GM23338 (cell line): ENCODE data around the gene DHRS7C. TPM values are rescaled to one million over a fixed set of nuclear protein-coding genes. Genes with fewer than 3 reads are reported as not detected.

Source experiments
- ATAC-seq: fragments of 200-7000 bp; cut with Tn5 transposase; 3 replicates; pipeline ENCODE4 v1.9.1; 2020
- DNase-seq: peaks from one replicate; pipeline ENCODE4 v3.0.0-alpha.2; 2015; ENCODE audit warnings: low spot score
- H2AFZ ChIP-seq: fragments of 200-600 bp; sonication (generic); 2 replicates; pipeline ENCODE4 v1.8.0; 2016; ENCODE audit warnings: antibody characterized with exemption, mild to moderate bottlenecking, moderate library complexity
- H3F3A ChIP-seq: fragments of 200-600 bp; sonication (generic); replicated peaks from 2 replicates; pipeline ENCODE4 v1.8.0; 2017; ENCODE audit warnings: antibody characterized with exemption, mixed run types, low read depth
- H3K27ac ChIP-seq: fragments of 200-600 bp; sonication (generic); 2 replicates; pipeline ENCODE4 v1.6.1; 2016; ENCODE audit warnings: low read depth
- H3K27me3 ChIP-seq: fragments of 200-600 bp; sonication (generic); 2 replicates; pipeline ENCODE4 v1.8.0; 2016; ENCODE audit warnings: mild to moderate bottlenecking, mixed run types, moderate library complexity; ENCODE audit not compliant: insufficient read depth
- H3K36me3 ChIP-seq: fragments of 200-600 bp; sonication (generic); 2 replicates; pipeline ENCODE4 v1.8.0; 2016; ENCODE audit warnings: mild to moderate bottlenecking; ENCODE audit not compliant: insufficient read depth
- H3K4me1 ChIP-seq: fragments of 200-600 bp; sonication (generic); 2 replicates; pipeline ENCODE4 v1.8.0; 2016; ENCODE audit warnings: mild to moderate bottlenecking, moderate library complexity; ENCODE audit not compliant: insufficient read depth
- H3K4me2 ChIP-seq: fragments of 200-600 bp; sonication (generic); 2 replicates; pipeline ENCODE4 v1.7.1; 2017; ENCODE audit warnings: mixed run types
- H3K4me3 ChIP-seq: fragments of 200-600 bp; sonication (generic); 2 replicates; pipeline ENCODE4 v1.6.1; 2016; ENCODE audit warnings: mixed run types
- H3K79me2 ChIP-seq: fragments of 200-600 bp; sonication (generic); replicated peaks from 2 replicates; pipeline ENCODE4 v1.8.0; 2017; ENCODE audit warnings: mild to moderate bottlenecking; ENCODE audit not compliant: insufficient read depth
- H3K9me2 ChIP-seq: fragments of 200-600 bp; sonication (generic); 2 replicates; pipeline ENCODE4 v1.8.0; 2017; ENCODE audit not compliant: insufficient read depth
- H4K20me1 ChIP-seq: fragments of 200-600 bp; sonication (generic); replicated peaks from 2 replicates; pipeline ENCODE4 v1.8.0; 2017; ENCODE audit warnings: mild to moderate bottlenecking; ENCODE audit not compliant: insufficient read depth
- H3K27ac Mint-ChIP-seq: 2 replicates; pipeline ENCODE4 v1.8.0; 2020; ENCODE audit warnings: inconsistent platforms, mild to moderate bottlenecking, moderate library complexity, mixed read lengths
- H3K27me3 Mint-ChIP-seq: 3 replicates; pipeline ENCODE4 v1.8.0; 2022; ENCODE audit warnings: low read depth, mild to moderate bottlenecking, moderate library complexity, mixed read lengths, inconsistent platforms; ENCODE audit not compliant: insufficient read depth, poor library complexity
- H3K36me3 Mint-ChIP-seq: 3 replicates; pipeline ENCODE4 v1.8.0; 2021; ENCODE audit warnings: low read depth, mild to moderate bottlenecking, inconsistent platforms, moderate library complexity, mixed read lengths
- H3K4me1 Mint-ChIP-seq: 3 replicates; pipeline ENCODE4 v1.8.0; 2020; ENCODE audit warnings: mild to moderate bottlenecking, inconsistent platforms, mixed read lengths
- H3K4me3 Mint-ChIP-seq: 3 replicates; pipeline ENCODE4 v1.8.0; 2021; ENCODE audit warnings: moderate library complexity, mild to moderate bottlenecking, inconsistent platforms, mixed read lengths
- H3K9me3 Mint-ChIP-seq: 3 replicates; pipeline ENCODE4 v1.8.0; 2020; ENCODE audit warnings: moderate library complexity, mild to moderate bottlenecking, inconsistent platforms, mixed read lengths
- CREB1 ChIP-seq: fragments of 250-450 bp; sonication (Bioruptor Pico); IDR thresholded peaks from 2 replicates; pipeline ENCODE4 v1.5.0; 2020; ENCODE audit warnings: low read depth, mild to moderate bottlenecking, moderate library complexity
- ETS1 ChIP-seq: IDR thresholded peaks from 2 replicates; pipeline ENCODE4 v1.6.1; 2016; ENCODE audit warnings: antibody characterized with exemption
- EZH2 ChIP-seq: fragments of 200-600 bp; sonication (generic); IDR thresholded peaks from one replicate; pipeline ENCODE4 v1.8.0; 2017; ENCODE audit warnings: antibody characterized with exemption, mild to moderate bottlenecking, low read depth; ENCODE audit not compliant: unreplicated experiment
- EZH2phosphoT487 ChIP-seq: fragments of 200-600 bp; sonication (generic); IDR thresholded peaks from one replicate; pipeline ENCODE4 v1.8.1; 2018; ENCODE audit warnings: antibody characterized with exemption; ENCODE audit not compliant: unreplicated experiment
- JUNB ChIP-seq: IDR thresholded peaks from one replicate; pipeline ENCODE4 v1.6.1; 2016; ENCODE audit warnings: antibody characterized with exemption; ENCODE audit not compliant: unreplicated experiment
- NANOG ChIP-seq: IDR thresholded peaks from 2 replicates; pipeline ENCODE4 v1.6.1; 2016; ENCODE audit warnings: antibody characterized with exemption, borderline replicate concordance
- POLR2AphosphoS5 ChIP-seq: IDR thresholded peaks from 2 replicates; pipeline ENCODE4 v1.6.1; 2016; ENCODE audit warnings: antibody characterized with exemption, low read depth
- REST ChIP-seq: IDR thresholded peaks from one replicate; pipeline ENCODE4 v1.6.1; 2018; ENCODE audit warnings: antibody characterized with exemption; ENCODE audit not compliant: unreplicated experiment
- STAT1 ChIP-seq: IDR thresholded peaks from one replicate; pipeline ENCODE4 v1.6.1; 2016; ENCODE audit warnings: antibody characterized with exemption; ENCODE audit not compliant: unreplicated experiment
- ZNF114 ChIP-seq: fragments of 250-450 bp; sonication (Bioruptor Pico); IDR thresholded peaks from 2 replicates; pipeline ENCODE4 v1.5.0; 2020; ENCODE audit warnings: mild to moderate bottlenecking, moderate library complexity
- polyA plus RNA-seq: library from polyadenylated mRNA; unstranded; fragments of >200 nt; fragmentation: Nextera tagmentation; extraction: Ambion mirVana; gene quantifications from 2 replicates; pipeline ENCODE4 v1.2.1, GENCODE V29; 2016
- total RNA-seq: library from RNA; depleted of rRNA; stranded (reverse); fragments of >200 nt; shearing (Covaris generic); gene quantifications from 2 replicates; pipeline ENCODE4 v1.2.3, GENCODE V29; 2014
- TF ChIP-seq, protein P1 (sequence below), 2 experiments: fragments of 200-600 bp in 1 of 2; sonication (generic) in 1 of 2; conservative IDR thresholded peaks; 2 replicates each; pipeline versions ENCODE4 v1.5.1 to v1.6.1; 2016 to 2017; ENCODE audit warnings: antibody characterized with exemption in 2 of 2, low read depth in 2 of 2, mild to moderate bottlenecking in 2 of 2, moderate library complexity in 1 of 2

Gene DHRS7C
- total and polyA plus RNA-seq, 2 experiments from 2014 or later = not detected

- Mint-ChIP-seq H3K4me1 (no peaks in the 10 kb centered on the region), H3K36me3 (no peaks in the 10 kb centered on the region), H3K4me3 (no peak overlapping the region), H3K27ac (no peak overlapping the region), H3K9me3 (no peaks in the 10 kb centered on the region; the same call in 1 of the 3 replicates), H3K27me3 (no peaks in the 10 kb centered on the region)
- ATAC-seq (no peak), DNase-seq (no peak)
- Histone ChIP-seq H3K27me3 (no peaks in the 10 kb centered on the region), H2AFZ (0 out of 2 replicates have a peak overlapping the region, but pooled peaks have one; percentile 56), H3K27ac (no peak overlapping the region), H3K79me2 (no peaks in the 10 kb centered on the region), H3K4me1 (no peaks in the 10 kb centered on the region), H3F3A (no peaks in the 10 kb centered on the region), H3K9me2 (0 out of 2 replicates have a peak, but pooled peaks cover 3% of the 10 kb centered on the region), H3K4me3 (no peak overlapping the region), H4K20me1 (no peaks in the 10 kb centered on the region), H3K4me2 (no peak overlapping the region), H3K36me3 (no peaks in the 10 kb centered on the region)
- no peak for TF ChIP-seq ZNF114
- no peak for TF ChIP-seq JUNB
- TF ChIP-seq REST = no peak
Measured at GRCh38 chr17:9802294-9802693, 10.9 kb upstream of the DHRS7C start.

- Histone ChIP-seq H3K79me2 (no peaks in the 10 kb centered on the region), H3K27me3 (no peaks in the 10 kb centered on the region), H3K27ac (no peak overlapping the region), H3K4me1 (no peaks in the 10 kb centered on the region), H3K4me3 (no peak overlapping the region), H3K9me2 (no peaks in the 10 kb centered on the region), H2AFZ (no peak overlapping the region), H3F3A (no peaks in the 10 kb centered on the region), H3K4me2 (no peak overlapping the region), H4K20me1 (no peaks in the 10 kb centered on the region), H3K36me3 (no peaks in the 10 kb centered on the region)
- H3K27me3 Mint-ChIP-seq = no peaks in the 10 kb centered on the region
- no peak overlapping the region for H3K27ac Mint-ChIP-seq
- H3K9me3 Mint-ChIP-seq = no peaks in the 10 kb centered on the region; the same call in 1 of the 3 replicates
- no peaks in the 10 kb centered on the region for H3K36me3 Mint-ChIP-seq
- H3K4me1 Mint-ChIP-seq = no peaks in the 10 kb centered on the region
- no peak overlapping the region for H3K4me3 Mint-ChIP-seq
- DNase-seq = no peak
- no peak for ATAC-seq
- TF ChIP-seq EZH2phosphoT487 (no peak), ETS1 (no peak), NANOG (no peak), EZH2 (no peak), JUNB (no peak), ZNF114 (no peak), STAT1 (no peak), POLR2AphosphoS5 (no peak), REST (no peak), CREB1 (no peak)
- TF ChIP-seq, protein P1, sequence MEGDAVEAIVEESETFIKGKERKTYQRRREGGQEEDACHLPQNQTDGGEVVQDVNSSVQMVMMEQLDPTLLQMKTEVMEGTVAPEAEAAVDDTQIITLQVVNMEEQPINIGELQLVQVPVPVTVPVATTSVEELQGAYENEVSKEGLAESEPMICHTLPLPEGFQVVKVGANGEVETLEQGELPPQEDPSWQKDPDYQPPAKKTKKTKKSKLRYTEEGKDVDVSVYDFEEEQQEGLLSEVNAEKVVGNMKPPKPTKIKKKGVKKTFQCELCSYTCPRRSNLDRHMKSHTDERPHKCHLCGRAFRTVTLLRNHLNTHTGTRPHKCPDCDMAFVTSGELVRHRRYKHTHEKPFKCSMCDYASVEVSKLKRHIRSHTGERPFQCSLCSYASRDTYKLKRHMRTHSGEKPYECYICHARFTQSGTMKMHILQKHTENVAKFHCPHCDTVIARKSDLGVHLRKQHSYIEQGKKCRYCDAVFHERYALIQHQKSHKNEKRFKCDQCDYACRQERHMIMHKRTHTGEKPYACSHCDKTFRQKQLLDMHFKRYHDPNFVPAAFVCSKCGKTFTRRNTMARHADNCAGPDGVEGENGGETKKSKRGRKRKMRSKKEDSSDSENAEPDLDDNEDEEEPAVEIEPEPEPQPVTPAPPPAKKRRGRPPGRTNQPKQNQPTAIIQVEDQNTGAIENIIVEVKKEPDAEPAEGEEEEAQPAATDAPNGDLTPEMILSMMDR (conservative IDR thresholded peaks at IDR 0.05; ENCODE audit: low read depth in 2 of 2) = no peak
Measured at GRCh38 chr17:9801505-9801904, 10.1 kb upstream of the DHRS7C start.
